ENCODE data around the gene CYSLTR2.
"Not testable (repeated sequence)": the region's sequence is repeated elsewhere in the genome, so short reads cannot be mapped to it uniquely, and the experiment has no call there.

CYSLTR2 gene

GRCh38 chr13:48695776-48696175 lies 42.0 kb downstream of the CYSLTR2 start:
- no peak overlapping the region for H3K27ac ChIP-seq (ENCODE audit: extremely low read depth, low read depth, low read length)
- no peaks in the 10 kb centered on the region for H3K4me1 ChIP-seq (ENCODE audit: control insufficient read depth, insufficient read depth, low read length)
- H3K9me3 ChIP-seq (ENCODE audit: control insufficient read depth, insufficient read depth, low read depth, low read length), result no peaks in the 10 kb centered on the region
- no peak overlapping the region for H3K4me3 ChIP-seq (ENCODE audit: low read depth, low read length)
- no peaks in the 10 kb centered on the region for H3K36me3 ChIP-seq (ENCODE audit: control insufficient read depth in 2 of 2, insufficient read depth in 1 of 2, low read length in 2 of 2)
- CTCF ChIA-PET, result no interaction called here
- POLR2A ChIA-PET, result no interaction called here
- TF ChIP-seq ZBTB21 (tag by site-specific recombination; IDR thresholded peaks at IDR 0.05) (no peak), ZNF394 (tag by site-specific recombination; IDR thresholded peaks at IDR 0.05; ENCODE audit: borderline replicate concordance) (no peak), ZBTB8A (tag by site-specific recombination; IDR thresholded peaks at IDR 0.05) (no peak), ZNF350 (tag by site-specific recombination; IDR thresholded peaks at IDR 0.05) (no peak), FEZF1 (tag by site-specific recombination; IDR thresholded peaks at IDR 0.05) (no peak), ZBTB7A (tag by site-specific recombination; IDR thresholded peaks at IDR 0.05; ENCODE audit: low read depth) (no peak), BCL11B (tag by site-specific recombination; IDR thresholded peaks at IDR 0.05; ENCODE audit: low read depth) (no peak)
- TF ChIP-seq, protein P1, sequence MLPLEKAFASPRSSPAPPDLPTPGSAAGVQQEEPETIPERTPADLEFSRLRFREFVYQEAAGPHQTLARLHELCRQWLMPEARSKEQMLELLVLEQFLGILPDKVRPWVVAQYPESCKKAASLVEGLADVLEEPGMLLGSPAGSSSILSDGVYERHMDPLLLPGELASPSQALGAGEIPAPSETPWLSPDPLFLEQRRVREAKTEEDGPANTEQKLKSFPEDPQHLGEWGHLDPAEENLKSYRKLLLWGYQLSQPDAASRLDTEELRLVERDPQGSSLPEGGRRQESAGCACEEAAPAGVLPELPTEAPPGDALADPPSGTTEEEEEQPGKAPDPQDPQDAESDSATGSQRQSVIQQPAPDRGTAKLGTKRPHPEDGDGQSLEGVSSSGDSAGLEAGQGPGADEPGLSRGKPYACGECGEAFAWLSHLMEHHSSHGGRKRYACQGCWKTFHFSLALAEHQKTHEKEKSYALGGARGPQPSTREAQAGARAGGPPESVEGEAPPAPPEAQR (tag by site-specific recombination; IDR thresholded peaks at IDR 0.05), result no peak
- TF ChIP-seq, protein P2, sequence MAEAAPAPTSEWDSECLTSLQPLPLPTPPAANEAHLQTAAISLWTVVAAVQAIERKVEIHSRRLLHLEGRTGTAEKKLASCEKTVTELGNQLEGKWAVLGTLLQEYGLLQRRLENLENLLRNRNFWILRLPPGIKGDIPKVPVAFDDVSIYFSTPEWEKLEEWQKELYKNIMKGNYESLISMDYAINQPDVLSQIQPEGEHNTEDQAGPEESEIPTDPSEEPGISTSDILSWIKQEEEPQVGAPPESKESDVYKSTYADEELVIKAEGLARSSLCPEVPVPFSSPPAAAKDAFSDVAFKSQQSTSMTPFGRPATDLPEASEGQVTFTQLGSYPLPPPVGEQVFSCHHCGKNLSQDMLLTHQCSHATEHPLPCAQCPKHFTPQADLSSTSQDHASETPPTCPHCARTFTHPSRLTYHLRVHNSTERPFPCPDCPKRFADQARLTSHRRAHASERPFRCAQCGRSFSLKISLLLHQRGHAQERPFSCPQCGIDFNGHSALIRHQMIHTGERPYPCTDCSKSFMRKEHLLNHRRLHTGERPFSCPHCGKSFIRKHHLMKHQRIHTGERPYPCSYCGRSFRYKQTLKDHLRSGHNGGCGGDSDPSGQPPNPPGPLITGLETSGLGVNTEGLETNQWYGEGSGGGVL (tag by site-specific recombination; IDR thresholded peaks at IDR 0.05), result no peak

DNA sequence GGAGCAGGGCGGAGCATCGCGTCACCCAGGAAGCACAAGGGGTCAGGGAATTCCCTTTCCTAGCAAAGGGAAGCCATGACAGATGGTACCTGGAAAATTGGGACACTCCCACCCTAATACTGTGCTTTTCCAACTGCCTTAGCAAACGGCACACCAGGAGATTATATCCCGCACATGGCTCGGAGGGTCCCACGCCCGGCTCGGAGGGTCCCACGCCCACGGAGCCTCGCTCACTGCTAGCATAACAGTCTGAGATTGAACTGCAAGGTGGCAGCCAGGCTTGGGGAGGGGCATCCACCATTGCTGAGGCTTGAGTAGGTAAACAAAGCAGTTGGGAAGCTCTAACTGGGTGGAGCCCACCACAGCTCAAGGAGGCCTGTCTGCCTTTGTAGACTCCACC lies 42.9 kb downstream of the CYSLTR2 start:
- H3K4me1 ChIP-seq (ENCODE audit: control insufficient read depth, insufficient read depth, low read length); H3K4me3 ChIP-seq (ENCODE audit: low read depth, low read length); H3K36me3 ChIP-seq (ENCODE audit: control insufficient read depth in 2 of 2, insufficient read depth in 1 of 2, low read length in 2 of 2); CTCF ChIA-PET; H3K9me3 ChIP-seq (ENCODE audit: control insufficient read depth, insufficient read depth, low read depth, low read length); POLR2A ChIA-PET; H3K27ac ChIP-seq (ENCODE audit: extremely low read depth, low read depth, low read length): not testable (repeated sequence)

- POLR2A ChIA-PET, result no interaction called here
- H3K36me3 ChIP-seq (ENCODE audit: control insufficient read depth in 2 of 2, insufficient read depth in 1 of 2, low read length in 2 of 2), result no peaks in the 10 kb centered on the region
- H3K9me3 ChIP-seq (ENCODE audit: control insufficient read depth, insufficient read depth, low read depth, low read length), result no peaks in the 10 kb centered on the region
- CTCF ChIA-PET, result no interaction called here
- no peak overlapping the region for H3K4me3 ChIP-seq (ENCODE audit: low read depth, low read length)
- TF ChIP-seq KLF1 (tag by site-specific recombination; IDR thresholded peaks at IDR 0.05), result no peak
- no peak for TF ChIP-seq RBAK (tag by site-specific recombination; IDR thresholded peaks at IDR 0.05)
- TF ChIP-seq ZNF132 (tag by site-specific recombination; IDR thresholded peaks at IDR 0.05; ENCODE audit: borderline replicate concordance), result no peak
- TF ChIP-seq REPIN1 (tag by site-specific recombination; IDR thresholded peaks at IDR 0.05; ENCODE audit: low read depth), result no peak
- TF ChIP-seq ZFP3 (tag by site-specific recombination; IDR thresholded peaks at IDR 0.05; ENCODE audit: low read depth), result no peak
- no peak for TF ChIP-seq ZNF184 (tag by site-specific recombination; IDR thresholded peaks at IDR 0.05)
- no peak for TF ChIP-seq ZSCAN23 (tag by site-specific recombination; IDR thresholded peaks at IDR 0.05)
- TF ChIP-seq SALL2 (tag by site-specific recombination; IDR thresholded peaks at IDR 0.05; ENCODE audit: borderline replicate concordance), result no peak
- no peak for TF ChIP-seq ZFP41 (tag by site-specific recombination; IDR thresholded peaks at IDR 0.05; ENCODE audit: borderline replicate concordance)
- TF ChIP-seq, protein P3, sequence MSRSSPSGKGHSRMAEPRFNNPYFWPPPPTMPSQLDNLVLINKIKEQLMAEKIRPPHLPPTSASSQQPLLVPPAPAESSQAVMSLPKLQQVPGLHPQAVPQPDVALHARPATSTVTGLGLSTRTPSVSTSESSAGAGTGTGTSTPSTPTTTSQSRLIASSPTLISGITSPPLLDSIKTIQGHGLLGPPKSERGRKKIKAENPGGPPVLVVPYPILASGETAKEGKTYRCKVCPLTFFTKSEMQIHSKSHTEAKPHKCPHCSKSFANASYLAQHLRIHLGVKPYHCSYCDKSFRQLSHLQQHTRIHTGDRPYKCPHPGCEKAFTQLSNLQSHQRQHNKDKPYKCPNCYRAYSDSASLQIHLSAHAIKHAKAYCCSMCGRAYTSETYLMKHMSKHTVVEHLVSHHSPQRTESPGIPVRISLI (tag by site-specific recombination; IDR thresholded peaks at IDR 0.05), result no peak
- TF ChIP-seq ZNF513 (tag by site-specific recombination; IDR thresholded peaks at IDR 0.05), result no peak
- no peak for TF ChIP-seq HOXA7 (CRISPR knock-in tag; IDR thresholded peaks at IDR 0.05; ENCODE audit: borderline replicate concordance)
- no peak for TF ChIP-seq ZNF335 (tag by site-specific recombination; conservative IDR thresholded peaks at IDR 0.05)
- TF ChIP-seq SP7 (tag by site-specific recombination; IDR thresholded peaks at IDR 0.05), result no peak
- no peak overlapping the region for H3K27ac ChIP-seq (ENCODE audit: extremely low read depth, low read depth, low read length)
- no peaks in the 10 kb centered on the region for H3K4me1 ChIP-seq (ENCODE audit: control insufficient read depth, insufficient read depth, low read length)
These were observed 53.7 kb downstream of the CYSLTR2 start for GRCh38 chr13:48707405-48707804.

Measured in HEK293 (cell line).